GM21528 (cell line): ENCODE measurements around the gene DNMT3A.

Experiments used
- ATAC-seq: cut with Tn5 transposase; IDR thresholded peaks from one replicate; pipeline ENCODE4 v1.9.1; 2021; ENCODE audit warnings: mild to moderate bottlenecking, moderate library complexity; ENCODE audit not compliant: unreplicated experiment, low FRiP score

Gene DNMT3A

GRCh38 chr2:25347846-25348245, 6.1 kb upstream of the DNMT3A start:
- ATAC-seq, result no peak

GRCh38 chr2:25347205-25347815, 5.6 kb upstream of the DNMT3A start:
- ATAC-seq, result no peak

- no peak for ATAC-seq
Observed at GRCh38 chr2:25343187-25343825, 1.6 kb upstream of the DNMT3A start.

GRCh38 chr2:25342372-25343186, 854 bp upstream of the DNMT3A start:
- ATAC-seq, result peak; percentile 66

GRCh38 chr2:25341011-25341727, 556 bp downstream of the DNMT3A start:
- peak; percentile 18 for ATAC-seq

GRCh38 chr2:25340181-25340921, 1.4 kb downstream of the DNMT3A start:
- no peak for ATAC-seq

GRCh38 chr2:25339791-25340180, 1.9 kb downstream of the DNMT3A start:
- no peak for ATAC-seq

GRCh38 chr2:25339211-25339674, 2.5 kb downstream of the DNMT3A start:
- no peak for ATAC-seq

- ATAC-seq, result no peak
Observed at GRCh38 chr2:25338401-25338800, 3.3 kb downstream of the DNMT3A start.

GRCh38 chr2:25337891-25338290, 3.8 kb downstream of the DNMT3A start:
- no peak for ATAC-seq

- ATAC-seq, result no peak
Observed at GRCh38 chr2:25337276-25337675, 4.4 kb downstream of the DNMT3A start.

- ATAC-seq, result no peak
Observed at GRCh38 chr2:25336383-25336841, 5.3 kb downstream of the DNMT3A start.

GRCh38 chr2:25335971-25336370, 5.8 kb downstream of the DNMT3A start:
- ATAC-seq, result no peak

GRCh38 chr2:25335204-25335603, 6.5 kb downstream of the DNMT3A start:
- no peak for ATAC-seq

GRCh38 chr2:25334482-25334881, 7.2 kb downstream of the DNMT3A start:
- no peak for ATAC-seq

GRCh38 chr2:25333981-25334380, 7.7 kb downstream of the DNMT3A start:
- no peak for ATAC-seq

- ATAC-seq, result no peak
Observed at GRCh38 chr2:25332571-25332970, 9.2 kb downstream of the DNMT3A start.

GRCh38 chr2:25331686-25332365, 9.9 kb downstream of the DNMT3A start:
- no peak for ATAC-seq

- no peak for ATAC-seq
Observed at GRCh38 chr2:25330937-25331336, 10.8 kb downstream of the DNMT3A start.

GRCh38 chr2:25330273-25330672, 11.5 kb downstream of the DNMT3A start:
- no peak for ATAC-seq
